Left forelimb (tissue), 1 donor: ENCODE results near the gene NUDT4.
A peak's percentile ranks its signal among the peaks of the same experiment; 100 is the strongest.

Experiments
- DNase-seq: peaks from one replicate; pipeline ENCODE4 v3.0.0-alpha.2; 2018; ENCODE audit warnings: low spot score

Gene NUDT4

DNA sequence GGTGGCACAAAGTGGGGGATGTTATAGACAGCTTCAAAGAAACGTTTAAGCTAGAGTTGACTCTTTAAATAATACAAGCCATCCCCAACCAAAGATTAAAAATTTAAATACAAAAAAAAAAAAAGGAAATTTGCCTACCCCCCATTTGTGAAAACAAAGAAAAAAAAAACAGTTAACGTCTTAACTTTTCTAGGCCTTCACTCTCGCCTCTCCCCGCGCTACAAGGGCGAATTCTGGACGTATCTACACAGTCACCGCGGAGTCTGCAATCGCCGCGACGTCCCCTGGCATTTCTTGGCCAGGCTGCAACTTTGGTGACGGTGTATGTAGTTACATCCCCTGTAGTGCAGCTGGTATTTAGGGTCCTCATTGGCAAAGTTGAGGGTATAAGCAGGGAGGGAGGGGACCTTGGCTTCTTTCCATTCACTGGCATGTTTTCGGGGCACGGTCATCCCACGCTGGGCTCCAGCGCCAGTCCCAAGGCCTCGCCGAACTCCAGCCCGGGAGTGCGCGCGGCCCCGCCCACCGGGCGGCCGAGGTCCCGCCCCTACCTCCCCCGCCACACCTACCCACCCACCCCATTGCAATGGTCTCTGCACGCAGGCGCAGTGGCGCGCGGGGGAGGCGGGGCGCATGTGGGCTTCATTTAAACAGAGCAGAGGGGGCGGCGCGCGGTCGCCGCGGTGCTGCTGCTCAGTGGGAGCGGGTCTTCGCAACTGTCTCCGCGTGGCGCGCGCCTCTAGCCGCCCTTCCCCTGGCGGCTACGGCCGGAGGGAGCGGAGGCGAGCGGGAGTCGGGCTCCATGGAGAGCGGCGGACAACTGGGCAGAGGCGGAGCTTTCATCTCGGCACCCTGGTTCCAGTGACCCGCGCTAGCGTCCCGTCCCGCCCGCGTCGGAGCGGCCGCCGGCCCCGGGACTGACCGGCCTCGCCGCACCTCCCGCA, at the start of gene NUDT4:
Gene NUDT4 (plus strand): TSS at position 674 of the 944 bp plus-strand sequence. CDS start 398 bp downstream, outside the sequence.
- peak; percentile 99 for DNase-seq

DNA sequence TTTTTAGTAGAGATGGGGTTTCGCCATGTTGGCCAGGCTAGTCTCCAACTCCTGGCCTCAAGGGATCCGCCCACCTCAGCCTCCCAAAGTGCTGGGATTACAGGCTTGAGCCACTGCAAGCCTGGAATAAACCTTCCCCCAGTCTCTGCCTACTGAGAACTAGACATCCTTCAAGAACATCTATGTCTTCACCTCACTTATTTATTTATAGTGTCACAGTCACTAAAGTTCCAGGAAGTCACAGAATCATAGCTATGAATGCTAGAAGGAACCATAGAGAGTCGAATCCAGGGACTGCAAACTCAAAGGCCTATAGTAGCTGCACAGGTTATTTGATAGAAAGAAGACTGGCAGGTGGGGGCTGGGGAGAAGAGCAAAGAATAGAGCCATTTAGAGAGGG, 44.7 kb upstream of the NUDT4 start:
- DNase-seq, result no peak

DNA sequence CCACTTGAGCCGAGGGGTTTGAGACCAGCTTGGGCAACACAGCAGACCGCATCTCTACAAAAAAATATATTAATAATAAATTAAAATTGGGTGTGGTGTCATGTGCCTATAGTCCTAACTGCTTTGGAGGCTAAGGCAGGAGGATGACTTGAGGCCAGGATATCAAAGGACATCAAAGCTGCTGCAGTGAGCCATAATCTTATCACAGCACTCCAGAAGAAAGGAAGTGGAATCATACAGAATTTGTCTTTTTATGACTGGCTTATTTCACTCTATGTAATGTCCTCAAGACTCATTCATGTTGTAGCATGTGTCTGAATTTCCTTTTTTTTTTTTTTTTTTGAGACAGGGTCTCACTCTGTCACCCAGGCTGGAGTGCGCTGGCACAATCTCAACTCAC, 43.9 kb upstream of the NUDT4 start:
- DNase-seq, result no peak

DNA sequence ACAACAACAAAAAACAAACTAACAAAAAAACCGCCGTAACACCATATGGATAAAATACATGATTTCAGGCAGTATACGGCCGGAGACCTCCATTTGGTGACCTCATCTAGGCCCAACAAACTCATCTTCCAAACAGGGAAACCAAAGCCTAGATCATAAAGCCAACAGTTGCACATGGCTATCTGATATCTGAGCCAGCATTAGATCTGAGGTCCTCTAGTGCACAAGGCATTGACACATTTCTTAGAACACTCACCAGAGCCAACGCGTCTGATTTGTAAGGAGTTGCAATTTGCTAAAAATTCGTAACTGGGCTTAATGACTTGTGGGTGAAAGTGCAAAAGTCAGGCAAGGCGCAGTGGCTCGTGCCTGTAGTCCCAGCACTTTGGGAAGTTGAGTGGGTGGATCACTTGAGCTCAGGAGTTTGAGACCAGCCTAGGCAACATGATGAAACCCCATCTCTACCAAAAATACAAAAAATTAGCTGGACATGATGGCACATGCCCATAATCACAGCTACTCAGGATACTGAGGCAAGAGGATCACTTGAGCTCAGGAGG, 42.0 kb upstream of the NUDT4 start:
- no peak for DNase-seq

DNA sequence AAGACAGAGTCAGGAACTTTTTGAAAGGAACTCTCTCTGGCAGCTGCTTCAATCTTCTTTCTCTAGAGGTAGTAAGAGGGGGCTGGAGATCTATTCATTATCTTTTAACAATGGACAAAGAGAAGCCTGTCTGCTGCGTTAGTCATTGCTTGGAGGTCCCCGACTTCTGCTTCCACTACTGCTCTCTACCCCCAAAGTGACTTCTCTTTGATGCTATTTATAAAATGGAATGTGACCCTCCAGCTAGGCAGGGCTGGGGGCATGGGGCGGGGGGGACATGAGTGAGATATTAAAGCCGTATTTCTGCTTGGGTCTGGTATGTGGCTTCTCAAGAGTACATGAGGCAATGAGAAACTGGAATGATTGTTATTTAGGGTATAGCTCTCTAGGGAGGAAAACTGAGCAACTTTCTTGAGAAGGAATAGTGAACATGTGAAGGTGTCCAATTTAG, 41.4 kb upstream of the NUDT4 start:
- no peak for DNase-seq

DNA sequence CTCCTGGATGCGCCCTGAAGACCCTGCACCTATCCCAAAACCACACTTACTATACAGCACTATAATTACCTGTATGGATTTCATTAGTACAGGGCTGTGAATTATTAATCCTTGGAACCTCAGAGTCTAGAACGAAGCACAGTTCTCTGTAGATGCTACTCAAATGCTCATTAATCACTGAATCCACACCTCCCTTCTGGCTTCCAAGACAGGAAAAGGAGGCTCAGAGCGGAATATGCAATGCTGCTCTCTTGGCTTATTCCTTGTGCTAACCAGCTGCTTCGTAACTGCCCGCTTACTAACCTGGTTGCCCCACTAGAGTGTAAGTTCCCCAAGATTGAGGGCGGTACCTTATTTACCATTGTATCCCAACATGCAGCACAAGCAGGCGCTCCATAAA, 39.1 kb upstream of the NUDT4 start:
- DNase-seq, result no peak

DNA sequence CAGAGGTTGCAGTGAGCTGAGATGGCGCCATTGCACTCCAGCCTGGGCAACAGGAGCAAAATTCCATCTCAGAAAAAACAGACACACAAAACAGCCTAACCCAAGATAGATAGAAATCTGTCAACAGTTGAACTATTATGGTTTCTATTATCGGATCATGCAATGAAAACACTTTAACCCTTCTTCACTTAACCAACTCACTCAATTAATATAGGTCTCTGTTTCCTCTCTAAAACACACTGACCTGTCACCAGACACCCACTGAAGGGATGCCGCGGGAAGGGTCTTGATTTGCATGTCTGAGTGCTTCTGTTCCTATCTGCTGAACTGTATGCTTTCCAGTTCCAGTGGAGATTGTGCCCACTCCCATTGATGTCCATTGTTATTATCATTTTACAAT, 38.0 kb upstream of the NUDT4 start:
- no peak for DNase-seq

DNA sequence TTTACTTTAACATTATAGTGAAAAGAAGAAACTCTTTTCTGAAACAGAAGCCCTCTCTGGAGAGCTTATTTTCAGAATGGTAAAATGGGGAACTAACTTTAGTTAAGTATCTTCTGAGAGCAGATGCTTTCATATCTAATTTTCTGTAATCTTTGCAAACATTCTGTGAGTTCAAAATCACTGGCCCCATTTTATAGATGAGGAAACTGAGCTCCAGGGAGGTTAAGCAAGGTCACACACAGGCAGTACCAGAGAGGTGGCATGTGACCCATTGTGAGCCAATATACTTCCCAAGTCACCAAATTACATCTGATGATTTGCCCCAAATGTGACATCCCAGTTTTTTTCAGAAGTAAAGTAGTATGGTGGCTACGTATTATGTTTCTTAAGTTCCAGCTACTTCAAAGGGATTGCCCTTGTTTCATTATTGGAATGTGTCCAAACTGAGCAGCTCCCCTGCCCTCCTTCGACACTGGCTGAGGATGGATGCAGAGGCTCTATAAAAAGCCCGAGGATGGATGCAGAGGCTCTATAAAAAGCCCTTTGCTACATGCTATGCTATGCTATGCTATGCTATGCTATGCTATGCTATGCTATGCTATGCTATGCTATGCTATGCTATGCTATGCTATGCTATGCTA, 36.2 kb upstream of the NUDT4 start:
- no peak for DNase-seq

DNA sequence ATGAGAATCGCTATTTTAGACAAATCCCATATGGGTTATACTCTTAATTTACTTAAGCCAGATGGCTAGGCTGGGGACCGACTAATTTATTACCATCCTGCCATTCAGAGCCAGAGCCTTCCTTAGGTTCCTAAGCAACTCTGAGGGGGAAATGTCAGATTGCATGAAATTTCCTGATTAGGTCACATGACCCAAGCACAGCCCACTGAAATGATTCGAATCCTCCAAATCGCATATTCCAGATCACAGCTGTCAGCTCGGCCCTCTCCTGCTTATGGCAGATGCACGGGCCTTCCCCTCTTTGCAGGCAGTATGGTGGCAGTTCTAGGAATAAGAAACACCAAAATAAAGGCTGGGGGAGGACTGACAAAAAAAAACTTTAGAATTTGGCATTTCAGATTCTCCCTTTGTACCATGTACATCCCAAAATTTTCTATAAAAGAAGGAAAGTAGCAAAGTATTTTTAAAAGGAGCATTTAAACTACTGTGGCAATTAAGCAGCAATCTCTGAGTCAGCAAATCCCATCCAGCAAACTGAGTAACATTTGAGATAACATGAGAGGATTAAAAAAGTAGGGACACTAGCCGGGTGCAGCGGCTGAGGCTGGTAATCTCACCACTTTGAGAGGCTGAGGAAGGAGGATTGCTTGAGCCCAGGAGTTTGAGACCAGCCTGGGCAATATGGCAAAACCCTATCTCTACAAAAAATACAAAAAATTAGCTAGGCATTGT, 30.5 kb upstream of the NUDT4 start:
- no peak for DNase-seq

DNA sequence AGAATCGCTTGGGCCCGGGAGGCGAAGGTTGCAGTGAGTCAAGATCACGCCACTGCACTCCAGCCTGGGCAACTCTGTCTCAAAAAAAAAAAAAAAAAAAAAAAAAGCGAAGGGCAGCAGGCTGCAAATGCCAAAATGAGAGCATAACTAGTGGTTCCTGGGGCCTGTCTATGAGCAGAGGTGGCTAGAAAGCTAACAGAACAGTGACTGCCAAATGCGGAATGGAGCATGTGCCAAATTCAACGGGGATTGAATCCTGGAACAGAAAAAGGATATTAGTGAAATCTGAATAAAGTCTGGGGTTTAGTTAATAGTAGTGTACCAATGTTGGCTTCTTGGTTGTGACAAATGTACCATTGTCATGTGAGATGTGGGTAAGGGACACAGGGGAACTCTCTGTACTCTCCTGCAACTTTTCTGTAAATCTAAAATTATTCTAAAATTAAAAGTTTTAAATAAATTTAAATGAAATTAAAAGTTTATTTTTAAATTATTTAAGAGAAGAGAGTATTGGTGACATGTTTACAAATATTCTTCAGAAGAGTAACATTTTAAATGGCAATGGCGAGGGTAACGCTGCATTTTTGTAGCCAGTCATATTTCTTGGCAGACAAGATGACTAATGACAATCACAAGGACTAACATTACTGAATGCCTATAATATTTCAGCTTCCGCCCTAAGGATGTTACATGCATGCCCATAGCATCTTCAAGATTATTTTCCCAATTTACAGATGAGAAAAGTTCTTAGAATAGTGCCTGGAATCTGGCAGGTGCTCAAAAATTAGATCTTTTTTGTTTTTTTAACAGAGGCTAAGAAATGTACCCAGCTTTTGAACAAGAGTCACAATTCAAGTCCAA, 28.9 kb upstream of the NUDT4 start:
- DNase-seq, result no peak

DNA sequence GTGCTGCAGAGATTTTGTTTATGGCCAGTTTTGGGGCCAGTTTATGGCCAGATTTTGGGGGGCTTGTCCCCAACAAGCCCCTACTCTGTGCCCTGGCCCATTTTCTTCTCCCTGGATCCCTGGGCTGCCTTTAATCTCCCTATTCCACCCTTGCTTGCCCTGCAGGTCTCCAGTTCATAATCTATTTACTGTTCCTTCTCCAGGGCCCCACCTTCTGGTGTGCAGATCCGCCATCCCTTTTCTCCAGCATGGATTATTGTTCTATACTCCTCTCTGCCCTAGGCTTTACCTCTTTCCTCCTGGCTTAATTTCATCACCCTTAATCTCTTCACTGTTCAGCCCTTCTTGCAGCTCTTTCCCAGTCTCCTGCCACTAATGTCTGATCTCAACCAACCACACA, 26.0 kb upstream of the NUDT4 start:
- no peak for DNase-seq

DNA sequence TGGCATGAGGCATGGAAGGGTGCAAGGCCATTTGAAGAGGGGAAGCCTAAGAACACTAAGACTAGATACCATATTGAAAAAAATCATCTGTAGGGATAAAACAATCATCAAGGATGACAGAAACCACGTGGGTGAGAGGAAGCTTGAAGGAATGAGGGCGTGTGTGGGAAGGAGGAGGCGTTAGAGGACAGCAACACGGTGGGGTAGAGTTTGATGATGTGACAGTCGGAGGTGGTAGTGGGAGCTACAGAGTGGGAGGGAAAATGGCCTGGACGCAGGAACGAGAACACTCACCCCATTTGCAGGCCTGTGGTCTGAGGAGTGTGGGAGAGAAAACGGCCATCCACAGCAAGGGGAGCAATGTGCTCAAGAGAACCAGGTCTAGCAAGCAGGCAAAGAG, 25.4 kb upstream of the NUDT4 start:
- DNase-seq, result no peak

DNA sequence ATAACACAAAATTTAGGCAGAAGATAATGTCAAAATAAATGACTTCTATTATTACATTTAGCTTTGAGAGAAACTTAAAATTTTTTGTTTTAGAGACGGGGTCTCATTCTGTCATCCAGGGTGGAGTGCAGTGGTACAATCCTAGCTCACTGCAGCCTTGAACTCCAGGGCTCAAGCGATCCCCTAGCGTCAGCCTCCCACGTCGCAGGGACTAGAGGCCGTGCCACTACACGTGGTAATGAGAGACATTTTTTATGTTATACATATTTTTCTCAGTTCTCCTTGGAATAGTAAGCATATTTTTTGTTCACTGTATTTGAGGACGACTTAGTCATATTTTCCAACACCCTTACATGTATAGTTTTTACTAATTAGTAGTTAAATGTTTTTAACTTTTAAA, 21.5 kb upstream of the NUDT4 start:
- no peak for DNase-seq

DNA sequence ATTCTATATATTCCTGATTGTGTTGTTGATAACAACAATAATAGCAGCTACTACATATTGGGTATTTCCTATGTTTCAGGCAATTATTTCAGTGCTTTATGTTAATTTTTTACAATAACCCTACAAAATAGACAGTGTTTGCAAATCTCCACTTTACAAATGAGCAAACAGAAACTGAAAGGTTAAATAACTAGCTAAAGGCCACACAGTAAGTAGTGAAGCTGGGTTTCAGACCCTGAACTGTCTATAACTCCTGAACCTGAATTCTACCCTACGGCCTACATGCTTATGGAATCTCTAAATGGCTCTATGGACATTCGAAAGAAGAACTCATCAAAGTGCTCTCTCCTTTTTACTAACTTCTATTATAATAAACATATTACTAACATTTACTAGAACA, 19.7 kb upstream of the NUDT4 start:
- no peak for DNase-seq

DNA sequence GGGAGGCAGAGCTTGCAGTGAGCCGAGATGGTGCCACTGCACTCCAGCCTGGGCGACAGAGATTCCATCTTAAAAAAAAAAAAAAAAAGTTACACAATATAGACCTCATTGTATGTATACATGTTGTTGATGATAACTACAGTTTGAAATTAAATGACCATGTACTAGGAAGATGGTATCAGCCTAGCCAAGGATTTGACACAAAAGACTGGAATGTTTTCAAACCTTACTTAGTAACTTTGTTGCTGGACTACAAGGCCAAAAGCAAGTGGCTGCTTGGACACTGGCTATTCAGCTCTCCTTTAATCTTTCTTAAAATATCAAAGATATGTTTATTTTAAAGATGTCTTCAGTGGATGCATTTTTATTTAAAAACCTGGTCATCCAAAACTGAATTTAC, 18.9 kb upstream of the NUDT4 start:
- no peak for DNase-seq

DNA sequence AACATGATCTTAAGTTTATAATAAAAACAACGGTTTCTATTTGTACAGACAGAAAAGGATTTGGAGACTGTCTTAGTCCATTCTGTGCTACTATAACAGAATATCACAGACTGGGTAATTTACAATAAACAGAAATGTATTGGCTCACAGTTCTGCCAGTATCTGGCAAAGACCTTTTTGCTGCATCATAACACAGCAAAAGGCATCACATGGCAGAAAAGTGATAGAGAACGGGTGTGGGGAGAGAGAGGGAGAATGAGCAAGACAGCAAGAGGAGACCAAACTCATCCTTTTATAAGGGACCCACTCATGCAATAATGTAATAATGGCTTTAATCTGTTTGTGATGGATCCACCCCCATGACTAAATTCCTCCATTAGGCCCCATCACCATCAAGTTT, 17.0 kb upstream of the NUDT4 start:
- no peak for DNase-seq

DNA sequence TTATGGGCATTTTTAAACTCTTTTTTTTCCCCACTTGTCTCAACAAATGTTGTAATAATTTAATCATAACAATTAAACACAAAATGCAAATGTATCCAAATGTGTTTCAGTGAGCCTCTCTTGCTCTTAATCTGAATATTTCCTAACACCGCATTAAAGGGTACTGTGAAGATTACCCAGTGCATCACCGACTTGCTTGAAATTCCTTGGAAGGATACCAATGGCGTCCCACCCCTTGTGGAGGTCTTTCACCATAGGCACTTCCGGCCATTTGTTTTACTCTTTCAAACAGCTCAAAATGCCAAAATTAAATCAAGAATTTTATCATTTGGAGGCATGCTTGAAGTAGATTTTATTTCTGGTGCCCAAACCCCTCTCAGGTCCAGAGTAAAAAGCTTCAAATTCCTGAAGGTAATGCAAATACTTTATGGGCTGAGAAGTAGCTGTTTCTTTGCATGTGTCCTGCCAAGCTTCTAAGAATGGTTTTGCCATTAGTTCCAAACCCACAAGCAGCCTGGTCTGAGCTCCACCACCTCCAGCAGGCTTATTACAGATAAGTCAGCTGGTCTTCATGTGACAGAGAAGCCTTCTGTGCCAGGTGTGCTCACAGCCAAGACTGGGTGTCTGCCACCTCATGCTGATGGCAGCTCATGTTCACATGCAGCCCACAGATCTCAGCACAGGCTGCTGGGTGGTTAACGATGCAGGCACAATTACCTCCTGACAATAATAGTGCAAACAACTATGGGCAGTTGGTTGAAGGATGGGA, 16.4 kb upstream of the NUDT4 start:
- no peak for DNase-seq

DNA sequence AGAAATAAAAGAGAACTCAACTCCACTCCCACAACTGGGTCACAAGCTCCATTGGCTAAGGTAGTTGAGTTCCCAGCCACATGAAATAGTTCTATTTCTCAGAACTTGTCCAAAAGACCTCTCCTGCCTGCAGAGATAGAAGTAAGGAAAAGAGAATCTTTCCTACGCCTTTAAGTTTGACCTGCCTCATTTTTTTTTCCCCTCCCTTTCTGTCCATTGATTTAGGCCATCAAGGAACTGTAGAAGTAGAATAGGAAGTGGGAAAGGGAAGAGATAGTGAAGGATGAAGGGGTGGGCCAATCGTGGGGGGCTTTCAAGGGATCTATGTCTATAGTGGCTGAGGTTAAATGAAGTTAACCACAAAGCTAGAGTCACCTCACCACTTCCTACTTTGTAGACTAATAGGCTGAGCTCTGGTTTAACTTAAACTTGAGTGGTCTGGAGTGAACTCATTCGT, 13.9 kb upstream of the NUDT4 start:
- no peak for DNase-seq

DNA sequence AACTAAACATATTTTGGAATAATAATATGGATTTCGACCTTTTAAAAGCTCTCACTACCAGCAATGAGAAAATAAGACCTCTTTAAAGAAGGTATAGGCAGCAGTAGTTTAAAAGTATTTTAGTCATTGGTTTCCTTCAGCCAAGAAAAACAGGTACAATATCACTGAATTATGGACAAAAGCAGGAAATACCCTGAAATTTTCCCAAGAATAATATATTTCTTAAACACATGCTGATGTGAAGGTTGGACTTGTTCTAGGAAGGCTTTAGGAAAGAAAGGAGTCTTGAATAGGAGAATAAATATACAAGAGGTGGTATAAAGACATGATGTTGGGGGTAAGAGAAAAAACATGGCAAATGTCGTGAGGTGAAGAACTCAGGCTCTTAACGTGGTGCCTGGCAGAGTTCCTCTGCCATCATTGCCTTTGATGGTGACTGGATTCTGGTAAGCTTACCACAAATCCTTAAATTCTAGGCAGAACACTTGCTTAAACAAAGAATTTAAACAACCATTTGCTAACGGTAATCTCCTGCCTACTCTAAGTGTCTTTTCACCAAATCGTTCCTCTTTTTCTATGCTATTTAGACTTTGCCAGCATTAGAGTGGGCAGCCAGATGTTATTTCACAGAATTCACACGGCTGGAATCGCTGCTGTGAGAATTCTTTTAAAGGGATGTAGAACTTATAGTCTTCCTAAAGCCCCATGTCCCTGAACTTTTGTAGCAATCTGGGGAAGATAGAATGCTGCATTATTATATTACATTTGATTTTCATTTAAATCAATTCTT, 11.9 kb upstream of the NUDT4 start:
- DNase-seq, result no peak

DNA sequence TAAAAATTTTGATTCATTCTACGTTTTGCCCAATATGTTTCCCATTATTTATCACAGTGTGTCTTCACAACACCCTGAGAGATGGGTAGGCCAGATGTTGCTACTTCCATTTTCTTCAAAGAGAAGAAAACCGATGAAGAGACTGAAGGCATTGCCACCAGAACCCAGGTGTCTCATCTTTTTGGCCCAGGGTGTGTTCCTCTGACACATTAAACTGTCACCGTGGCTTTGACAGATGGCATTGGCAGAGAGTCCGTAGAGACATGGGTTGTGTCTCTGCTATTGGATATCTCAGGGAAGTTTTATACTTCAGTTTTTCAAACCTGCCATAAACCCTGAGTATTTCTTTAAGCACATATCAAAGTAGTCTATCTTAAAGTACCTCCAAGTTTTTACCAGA, 11.3 kb upstream of the NUDT4 start:
- DNase-seq, result no peak
